ENCODE results near the gene CTPS1.

- TF ChIP-seq CBX1 (IDR thresholded peaks at IDR 0.05; ENCODE audit: low read depth) (no peak), CTCF (CRISPR knock-in tag; IDR thresholded peaks at IDR 0.05) (no peak), MAX (IDR thresholded peaks at IDR 0.05) (no peak), ELK4 (CRISPR knock-in tag; IDR thresholded peaks at IDR 0.05; ENCODE audit: borderline replicate concordance) (no peak)
Observed at GRCh38 chr1:41003127-41003639, 23.7 kb downstream of the CTPS1 start.
